HG02588 (cell line): ENCODE data around the gene NDRG4.

Source experiments
- ATAC-seq: cut with Tn5 transposase; IDR thresholded peaks from one replicate; pipeline ENCODE4 v1.9.1; 2021; ENCODE audit warnings: mild to moderate bottlenecking, moderate library complexity; ENCODE audit not compliant: unreplicated experiment

The NDRG4 gene

DNA sequence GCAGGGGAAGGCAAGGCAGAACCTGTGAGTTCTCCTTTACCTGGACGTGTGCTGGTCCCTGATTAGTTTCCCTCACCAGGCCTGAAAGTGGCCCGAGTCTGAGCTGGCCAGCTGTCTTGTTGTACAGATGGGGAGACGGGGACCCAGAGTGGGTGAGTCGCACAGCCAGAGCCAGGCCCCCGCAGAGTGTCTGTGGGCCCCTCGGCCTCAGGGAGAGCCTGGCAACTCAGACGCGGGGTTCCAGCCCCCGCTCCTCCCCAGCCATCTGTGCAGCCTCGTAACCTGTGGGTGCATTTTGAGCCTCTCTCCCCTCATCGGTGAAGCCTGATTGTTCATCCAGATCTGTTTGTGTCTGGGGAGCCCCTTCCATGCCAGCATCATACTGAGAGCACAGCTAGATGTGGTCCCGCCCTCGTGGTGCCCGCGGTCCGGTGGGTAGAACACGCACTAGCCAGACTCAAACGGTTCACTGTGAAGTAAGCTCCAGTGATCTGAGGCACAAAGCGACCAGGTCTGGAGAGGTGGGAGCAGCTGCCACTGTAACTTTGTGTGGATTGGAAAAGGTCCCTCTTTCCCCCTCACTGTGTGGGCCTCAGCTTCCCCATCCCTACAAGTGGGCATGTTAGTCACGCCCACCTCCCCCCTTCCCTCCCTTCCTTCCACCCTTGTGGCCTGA lies 6.0 kb upstream of the NDRG4 start:
- ATAC-seq: no peak

DNA sequence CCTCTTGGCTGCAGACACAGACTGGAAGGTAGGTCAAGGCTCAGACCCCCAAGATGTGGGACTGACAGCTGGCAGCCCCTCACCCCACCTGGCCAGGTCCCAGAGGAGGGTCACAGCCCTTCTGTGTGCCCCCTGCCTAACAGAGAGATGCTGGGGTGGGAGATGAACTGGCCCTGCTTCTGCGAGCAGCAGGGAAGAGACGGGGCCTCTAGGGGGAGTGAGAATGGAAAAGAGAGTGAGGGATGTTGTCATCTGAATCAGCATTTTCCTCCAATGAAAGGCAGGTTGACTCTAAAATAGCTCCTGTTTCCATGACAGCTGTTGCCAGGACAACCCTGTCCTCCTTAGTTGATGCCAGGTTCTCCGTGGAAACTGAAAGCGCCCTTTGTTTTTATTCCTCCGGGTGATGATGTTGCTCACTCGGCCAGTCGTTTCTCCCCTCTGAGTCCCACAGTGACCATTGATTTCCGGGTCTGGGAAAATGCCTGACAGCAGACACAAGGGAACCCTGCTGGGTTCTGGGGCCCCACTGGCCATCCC lies 4.9 kb upstream of the NDRG4 start:
- ATAC-seq: no peak

DNA sequence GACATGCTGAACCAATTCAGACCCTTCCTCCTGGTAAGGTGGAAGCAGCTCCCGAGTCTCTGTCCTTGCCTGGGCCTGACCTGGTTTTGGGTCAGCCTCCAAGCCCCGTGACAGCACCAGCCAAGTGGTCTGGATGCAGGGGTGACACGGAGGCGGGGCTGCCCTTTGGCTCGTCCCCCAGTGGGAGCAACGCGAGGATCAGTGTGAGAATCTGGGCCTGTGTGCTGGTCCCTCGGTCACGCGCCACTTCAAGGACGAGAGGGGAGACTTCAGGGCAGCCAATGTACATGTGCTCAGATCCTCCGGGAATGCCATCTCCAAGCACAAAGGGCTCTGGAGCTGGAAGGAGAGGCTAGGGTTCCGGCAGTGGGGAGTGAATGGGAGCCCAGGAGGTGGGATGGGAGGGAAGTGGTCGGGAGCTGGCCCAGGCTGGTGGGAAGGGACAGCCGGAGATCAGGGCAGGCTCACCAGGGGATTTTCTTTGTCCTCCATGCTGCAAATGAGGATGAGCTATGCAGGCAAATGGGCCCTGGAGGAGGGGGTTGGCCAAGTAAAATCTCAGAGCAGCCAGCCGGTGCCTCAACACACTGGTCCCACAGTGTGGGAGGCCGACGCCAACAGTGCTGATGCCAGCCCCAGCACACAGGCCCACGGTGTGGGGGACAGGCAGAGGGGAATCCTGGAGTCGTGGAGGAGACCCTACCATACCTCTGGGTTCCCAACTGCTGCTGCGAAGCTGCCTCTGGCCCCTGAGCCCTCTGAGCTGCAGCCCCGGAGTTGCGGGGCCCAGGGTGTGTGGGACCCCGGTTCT lies 4.2 kb upstream of the NDRG4 start:
- ATAC-seq: no peak

DNA sequence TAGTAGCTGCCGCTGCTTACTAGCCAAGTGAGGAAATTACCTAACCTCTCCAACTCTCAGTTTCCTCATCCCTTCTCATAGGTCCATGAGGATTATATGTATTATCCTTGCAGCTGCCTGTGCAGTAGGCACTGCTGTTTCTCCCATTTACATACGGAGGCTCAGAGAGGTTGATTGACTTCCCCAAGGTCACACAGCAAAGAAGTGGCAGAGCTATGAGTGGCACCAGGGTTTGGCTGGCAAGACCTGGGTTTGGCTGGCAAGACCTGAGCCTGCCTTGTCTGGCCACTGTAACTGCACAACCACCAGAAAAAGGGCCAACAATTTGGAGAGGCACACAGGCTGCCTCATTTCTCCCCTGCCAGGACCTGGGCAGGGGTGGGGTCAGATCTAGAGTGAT lies 2.5 kb upstream of the NDRG4 start:
- no peak for ATAC-seq

DNA sequence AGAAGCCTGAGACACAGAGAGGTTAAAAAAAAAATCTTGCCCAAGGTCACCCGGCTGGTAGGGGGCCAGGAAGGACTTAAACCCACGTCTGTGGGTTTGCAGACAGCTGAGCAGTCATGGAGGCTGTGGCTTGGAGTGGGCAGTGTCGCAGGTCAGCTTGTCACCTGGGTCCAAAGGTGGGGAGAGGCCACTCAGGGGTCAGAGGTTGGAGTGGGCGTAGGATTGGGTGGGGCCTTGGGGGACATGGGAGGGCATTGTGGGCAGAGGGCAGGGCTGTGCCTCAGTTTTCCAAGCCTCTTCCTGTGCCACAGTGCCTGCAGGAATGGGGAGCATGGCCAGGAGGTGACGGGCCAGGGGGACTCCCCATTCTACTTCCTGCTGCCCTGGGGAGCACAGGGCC lies 2.0 kb upstream of the NDRG4 start:
- no peak for ATAC-seq

DNA sequence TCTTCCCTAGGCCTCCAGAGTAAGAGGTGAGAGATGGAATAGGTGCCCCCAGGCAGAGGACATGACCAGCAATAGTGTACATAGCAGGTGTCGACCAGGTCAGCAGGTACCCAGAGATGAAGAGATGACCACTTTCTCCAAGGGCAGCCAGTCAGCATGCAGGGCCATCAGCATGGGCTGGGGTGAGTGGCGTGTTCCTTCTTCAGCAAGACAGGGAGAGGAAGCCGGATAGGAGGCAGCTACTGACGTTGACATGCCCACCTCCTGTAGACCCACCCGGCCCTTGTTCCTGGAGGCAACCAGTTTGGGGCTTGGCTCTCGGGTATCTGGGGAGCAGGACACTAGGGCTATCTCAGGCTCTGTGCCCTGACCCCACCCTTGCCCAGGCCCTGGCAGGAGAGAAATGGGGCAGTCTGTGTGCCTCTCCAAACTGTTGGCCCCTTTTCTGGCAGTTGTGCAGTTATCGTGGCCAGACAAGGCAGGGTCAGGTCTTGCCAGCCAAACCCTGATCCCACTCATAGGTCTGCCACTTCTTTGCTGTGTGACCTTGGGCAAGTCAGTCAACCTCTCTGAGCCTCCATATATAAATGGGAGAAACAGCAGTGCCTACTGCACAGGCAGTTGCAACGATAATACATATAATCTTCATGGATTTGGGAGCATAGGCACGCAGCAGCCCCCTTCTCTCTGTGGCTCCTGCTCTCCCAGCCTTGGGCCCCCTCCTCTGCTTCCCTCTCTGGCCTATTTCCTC lies 1.4 kb upstream of the NDRG4 start:
- ATAC-seq: no peak

DNA sequence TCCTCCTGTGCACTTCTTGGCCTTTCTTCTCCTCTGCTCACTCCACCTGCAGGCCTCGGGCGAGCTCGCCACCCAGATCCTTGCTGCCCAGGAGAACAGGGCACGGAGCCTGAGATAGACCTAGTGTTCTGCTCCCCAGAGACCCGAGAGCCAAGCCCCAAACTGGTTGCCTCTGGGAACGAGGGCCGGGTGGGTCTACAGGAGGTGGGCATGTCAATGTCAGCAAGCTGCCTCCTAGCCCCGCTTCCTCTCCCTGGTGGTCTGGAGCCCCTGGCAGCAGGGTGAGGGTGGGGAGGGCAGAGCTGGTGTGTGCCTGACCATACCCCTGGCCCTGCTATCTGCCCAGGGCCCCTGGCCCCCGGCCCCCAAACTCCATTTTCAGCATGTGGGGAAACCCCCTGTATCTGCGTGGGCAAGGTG lies 841 bp upstream of the NDRG4 start:
- no peak for ATAC-seq

DNA sequence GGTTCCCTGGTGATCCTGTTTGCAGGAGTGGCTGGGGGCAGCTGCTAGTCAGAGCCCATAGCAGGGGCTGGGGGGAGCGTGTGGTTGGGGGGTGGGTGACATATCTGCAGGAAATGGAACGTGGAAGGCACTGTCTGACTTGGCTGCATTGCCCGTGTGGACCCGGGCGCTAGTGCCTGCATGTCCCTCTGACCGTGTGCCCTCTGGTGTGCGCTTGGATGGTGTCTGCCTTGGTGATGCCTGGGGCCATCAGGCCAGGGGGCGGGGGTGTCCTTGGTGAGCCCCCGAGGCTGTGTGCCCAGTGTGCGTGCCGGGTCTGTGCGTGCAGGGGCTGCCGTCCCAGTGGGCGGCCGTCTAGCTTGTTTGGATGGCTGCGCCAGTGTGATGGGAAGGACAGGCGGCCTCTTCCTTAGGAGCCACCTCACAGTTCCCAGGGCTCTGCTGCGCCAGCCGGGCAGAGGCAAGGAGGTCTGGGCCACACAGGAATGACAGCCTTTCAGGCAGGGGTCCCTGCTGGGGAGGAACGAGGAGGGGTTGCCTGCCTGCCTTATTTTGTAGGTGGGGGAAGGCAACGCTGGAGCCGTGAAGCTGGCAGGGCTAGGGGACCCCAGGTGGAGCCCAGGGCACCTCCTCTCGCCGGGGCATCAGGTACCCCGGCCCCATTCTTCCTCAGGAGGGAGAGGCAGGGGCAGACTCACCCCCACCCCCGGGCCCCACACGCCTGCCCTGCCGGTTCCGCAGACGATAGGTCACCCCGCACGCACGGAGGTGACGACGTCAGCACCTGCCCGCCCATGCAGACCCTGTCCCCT lies 693 bp downstream of the NDRG4 start:
- ATAC-seq: no peak

DNA sequence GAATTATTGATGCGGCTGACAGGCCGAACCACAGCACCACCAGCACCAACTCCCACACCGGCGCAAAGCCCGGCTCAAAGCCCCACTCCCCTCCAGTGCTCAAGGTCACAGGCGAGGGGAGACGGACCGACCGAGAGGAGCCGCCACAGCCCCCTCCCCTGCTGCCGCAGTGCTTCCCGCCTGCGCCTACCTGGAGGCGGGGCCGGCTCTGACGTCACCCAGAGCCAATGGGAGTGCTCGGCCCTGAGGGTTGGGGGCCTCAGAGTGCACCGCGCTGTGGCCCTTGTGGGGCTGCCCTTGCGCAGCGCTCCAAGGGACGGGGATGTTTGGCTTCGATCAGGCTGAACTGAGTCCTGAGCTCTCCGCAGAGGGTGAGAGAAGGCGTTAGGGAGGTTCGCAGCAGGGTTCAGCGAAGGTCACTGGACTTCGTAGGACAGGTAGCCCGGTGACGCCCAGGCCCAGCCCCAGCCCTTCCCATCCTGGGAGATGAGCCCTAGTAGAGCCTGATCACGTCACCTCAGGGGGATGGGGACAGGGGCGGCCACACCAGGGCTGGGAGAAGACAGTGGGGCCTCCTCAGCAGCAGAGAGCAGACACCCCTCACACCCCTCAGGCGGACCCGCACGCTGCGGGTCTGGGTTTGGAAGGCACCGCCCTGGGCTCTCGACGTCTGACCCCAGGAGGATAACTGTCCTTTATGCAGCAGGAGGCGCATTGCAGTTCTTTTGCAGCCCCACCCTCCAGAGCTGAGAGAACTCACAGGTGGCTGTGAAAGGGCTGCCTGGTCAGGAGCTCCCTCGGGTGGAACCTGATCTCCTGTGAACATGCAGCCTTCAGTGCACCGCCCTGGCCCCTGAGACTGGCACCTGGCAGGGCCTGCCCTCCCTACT lies 1.5 kb downstream of the NDRG4 start:
- ATAC-seq: no peak

DNA sequence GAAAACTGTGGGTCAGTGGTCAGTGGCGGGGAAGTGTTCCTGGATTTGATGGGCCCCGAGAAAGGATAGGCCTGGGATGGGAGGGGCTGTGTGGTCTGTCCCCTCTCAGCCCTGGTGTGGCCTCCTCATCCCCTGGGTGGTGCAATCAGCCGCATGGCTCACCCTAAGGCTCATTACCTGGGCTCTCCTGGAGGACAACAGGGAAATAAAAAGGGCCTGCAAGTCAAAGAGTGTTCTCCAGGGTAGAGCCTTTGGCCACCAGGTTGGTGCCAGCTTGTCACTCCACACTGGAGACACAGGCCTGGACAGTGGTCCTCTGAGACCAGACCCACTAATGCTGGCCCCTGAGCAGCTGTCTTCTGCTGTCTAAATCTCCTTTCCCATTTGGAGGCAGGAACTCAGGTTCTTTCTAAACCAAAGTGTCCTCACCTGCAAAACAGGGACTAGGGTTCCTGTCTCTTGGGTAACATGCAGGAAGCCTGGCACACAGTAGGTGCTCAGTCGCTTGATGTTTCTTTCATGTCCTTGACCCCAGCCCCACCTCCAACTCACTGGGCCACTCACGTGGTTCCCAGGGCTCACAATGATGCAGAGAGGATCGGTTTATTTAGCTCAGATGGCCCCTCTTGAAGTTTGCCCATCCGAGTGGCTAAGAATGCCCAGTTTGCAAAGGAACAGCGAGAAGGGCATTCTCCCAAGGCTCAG lies 2.4 kb downstream of the NDRG4 start:
- ATAC-seq: no peak

DNA sequence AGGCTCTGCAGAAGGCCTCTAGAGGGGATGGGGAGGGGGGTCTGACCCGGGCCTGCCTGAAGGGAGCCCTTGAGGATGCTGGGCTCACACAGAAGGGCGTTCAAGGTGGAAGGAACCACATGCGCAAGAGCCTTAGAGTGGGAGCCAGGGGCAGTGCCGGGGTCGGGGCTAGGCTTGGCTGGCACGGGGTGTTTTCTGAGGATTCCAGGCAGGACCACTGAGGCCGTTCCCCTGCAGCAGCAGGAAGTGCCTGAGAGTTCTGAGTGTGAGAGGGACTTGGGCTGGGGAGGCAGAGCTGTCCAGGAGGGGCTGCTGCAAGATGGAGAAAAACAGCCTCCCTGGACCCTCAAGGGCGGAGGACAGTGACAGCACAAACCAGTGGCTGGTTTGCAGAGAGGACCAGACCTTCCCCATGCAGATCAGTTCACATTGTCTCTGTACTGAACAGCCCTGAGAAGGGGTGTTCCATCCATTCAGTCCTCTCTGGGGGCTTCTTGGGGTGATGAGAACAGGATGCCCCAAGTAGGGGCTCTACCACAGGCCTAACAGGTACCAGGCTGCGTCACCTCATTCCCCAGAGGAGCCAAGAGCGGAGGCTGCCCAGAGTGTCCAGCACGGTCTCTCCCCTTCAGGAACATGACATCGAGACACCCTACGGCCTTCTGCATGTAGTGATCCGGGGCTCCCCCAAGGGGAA lies 3.4 kb downstream of the NDRG4 start:
- no peak for ATAC-seq

DNA sequence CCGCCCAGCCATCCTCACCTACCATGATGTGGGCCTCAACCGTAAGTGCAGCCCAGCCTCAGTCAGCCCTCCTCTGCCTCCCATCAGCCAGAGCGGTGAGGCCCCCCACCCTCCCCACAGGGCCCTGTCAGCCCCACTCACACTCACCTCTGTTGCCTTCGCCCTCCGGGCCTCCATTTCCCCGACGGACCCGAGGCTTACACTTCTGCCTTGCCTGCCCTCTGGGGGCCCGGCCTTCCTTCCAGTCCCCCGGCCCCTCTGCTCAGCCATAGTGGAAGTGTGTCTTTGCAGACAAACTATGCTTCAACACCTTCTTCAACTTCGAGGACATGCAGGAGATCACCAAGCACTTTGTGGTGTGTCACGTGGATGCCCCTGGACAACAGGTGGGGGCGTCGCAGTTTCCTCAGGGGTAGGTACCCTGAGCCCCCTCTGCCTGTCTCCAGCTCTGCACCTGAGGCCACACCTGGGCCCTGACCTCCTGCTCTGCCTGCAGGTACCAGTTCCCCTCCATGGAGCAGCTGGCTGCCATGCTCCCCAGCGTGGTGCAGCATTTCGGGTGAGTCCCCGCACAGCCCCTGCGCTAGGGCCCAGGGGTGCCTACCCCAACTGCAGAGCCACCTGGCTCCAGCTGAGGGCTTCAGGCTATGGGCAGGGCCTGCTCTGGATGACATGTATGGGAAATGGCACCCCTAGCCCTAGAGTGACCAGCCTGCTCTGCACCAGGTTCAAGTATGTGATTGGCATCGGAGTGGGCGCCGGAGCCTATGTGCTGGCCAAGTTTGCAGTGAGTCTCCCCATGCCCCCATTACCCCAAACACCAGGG lies 4.1 kb downstream of the NDRG4 start:
- ATAC-seq: no peak

DNA sequence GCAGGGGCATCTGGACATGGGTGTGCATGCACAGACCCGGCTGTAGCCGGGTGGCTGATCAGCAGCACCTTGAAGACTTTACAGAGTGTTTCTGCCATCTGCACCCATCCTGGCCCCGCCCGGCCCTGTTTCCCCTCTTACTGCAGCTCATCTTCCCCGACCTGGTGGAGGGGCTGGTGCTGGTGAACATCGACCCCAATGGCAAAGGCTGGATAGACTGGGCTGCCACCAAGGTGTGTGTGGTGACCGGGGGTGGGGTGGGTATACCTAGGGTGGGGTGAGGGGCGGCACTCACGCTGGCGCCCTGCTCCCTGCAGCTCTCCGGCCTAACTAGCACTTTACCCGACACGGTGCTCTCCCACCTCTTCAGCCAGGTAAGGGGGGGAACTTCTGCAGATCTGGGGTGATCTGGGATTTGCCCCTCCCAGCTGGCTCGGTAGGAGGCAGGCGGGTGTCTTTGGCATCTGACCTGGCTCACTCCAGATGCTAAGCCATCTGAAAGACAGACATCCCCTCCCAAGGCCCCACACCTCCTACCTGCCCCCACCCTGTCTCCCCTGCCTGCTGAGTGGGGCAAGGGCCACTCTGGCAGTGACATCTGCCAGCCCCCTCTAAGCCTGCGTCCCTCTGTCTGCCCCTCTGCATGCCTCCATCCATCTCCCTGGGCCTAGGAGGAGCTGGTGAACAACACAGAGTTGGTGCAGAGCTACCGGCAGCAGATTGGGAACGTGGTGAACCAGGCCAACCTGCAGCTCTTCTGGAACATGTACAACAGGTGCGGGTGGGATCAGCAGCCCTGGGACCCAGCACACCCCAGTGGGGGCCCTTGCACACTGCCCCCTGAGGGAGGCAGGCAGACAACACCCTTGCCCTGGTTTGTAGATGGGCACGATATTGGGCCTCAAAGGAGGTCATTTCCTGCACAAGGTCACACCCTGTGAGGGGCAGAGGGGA lies 6.6 kb downstream of the NDRG4 start:
- no peak for ATAC-seq

DNA sequence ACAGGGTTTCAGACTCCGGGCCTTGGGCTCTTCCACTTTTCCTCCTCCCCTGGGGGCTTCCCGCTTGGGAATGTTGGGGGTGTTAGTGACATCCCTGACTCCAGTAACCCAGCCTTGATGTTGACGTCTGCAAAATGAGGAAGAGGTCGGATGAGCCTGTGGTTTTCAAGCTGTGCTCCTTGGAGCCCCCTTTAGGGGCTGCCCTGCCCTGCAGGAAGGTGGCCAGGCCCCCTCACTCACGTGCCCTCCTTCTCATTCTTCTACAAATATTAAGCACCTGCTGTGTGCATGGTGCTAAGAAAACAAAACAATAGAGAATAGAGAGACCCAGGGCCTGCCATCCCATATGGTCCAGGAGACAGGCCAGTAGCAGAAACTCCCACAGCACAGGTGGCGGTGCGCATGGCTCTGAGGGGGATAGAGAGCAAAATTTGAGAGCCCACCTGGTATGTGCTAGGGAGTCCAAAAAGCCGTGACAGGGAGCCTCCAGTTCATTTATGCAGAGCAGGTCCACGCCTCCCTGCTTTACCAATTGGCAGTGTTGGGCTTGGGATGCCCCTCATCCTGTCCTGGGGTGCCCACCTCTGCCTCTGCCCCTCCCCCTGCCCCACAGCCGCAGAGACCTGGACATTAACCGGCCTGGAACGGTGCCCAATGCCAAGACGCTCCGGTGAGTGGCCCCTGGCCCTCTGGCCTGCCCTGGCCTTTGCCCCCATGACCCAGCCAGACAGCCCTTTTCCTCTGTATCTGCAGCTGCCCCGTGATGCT lies 7.4 kb downstream of the NDRG4 start:
- no peak for ATAC-seq

DNA sequence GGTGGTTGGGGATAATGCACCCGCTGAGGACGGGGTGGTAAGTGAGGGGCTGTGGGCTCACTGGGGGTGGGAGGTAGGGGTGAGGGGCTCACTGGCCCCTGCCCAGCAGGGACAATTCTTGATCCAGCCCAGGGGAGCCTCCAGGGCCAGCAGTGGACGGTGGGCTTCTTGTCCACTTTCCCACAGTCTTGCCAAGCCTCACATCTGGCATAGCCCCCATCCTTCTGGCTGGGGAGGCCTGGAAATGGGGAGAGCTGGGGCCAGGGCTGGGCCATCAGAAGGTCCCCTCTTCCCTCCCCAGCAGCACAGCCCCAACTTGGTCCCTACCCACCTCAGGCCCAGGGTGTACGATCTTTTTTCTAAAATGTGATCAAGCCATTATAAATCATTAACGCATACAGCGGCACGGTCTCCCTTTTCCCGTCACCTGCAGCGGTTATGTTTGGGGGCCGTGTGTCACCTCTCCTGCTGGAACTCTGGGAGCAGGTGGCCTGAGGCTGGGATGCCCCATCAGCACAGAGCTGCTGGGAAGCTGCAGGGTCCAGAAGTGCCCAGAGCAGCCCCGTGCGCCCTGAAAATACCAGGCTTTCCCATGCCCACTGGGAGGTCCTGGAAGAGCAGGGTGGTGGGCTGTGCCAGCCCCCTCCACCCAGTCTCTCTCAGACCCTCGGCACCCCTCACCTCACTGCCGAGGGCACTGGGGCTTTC lies 8.2 kb downstream of the NDRG4 start:
- no peak for ATAC-seq
